Neuronal stem cell (in vitro differentiated cells): ENCODE results near the gene MYO5C.

ENCODE experiments used
- DNase-seq: peaks from one replicate; pipeline ENCODE4 v3.0.0-alpha.2; 2013; ENCODE audit warnings: low spot score
- H2AFZ ChIP-seq: one replicate; pipeline ENCODE4 v1.6.1; 2013; ENCODE audit warnings: mild to moderate bottlenecking, low read length, inconsistent platforms
- H2AK5ac ChIP-seq: 2 replicates; pipeline ENCODE4 v1.6.1; 2013; ENCODE audit warnings: low read depth, mild to moderate bottlenecking, inconsistent platforms, low read length, moderate library complexity, mixed read lengths
- H2BK120ac ChIP-seq: 2 replicates; pipeline ENCODE4 v1.6.1; 2013; ENCODE audit warnings: low read depth, mild to moderate bottlenecking, inconsistent platforms, low read length, moderate library complexity, mixed read lengths
- H2BK12ac ChIP-seq: one replicate; pipeline ENCODE4 v1.6.1; 2013; ENCODE audit warnings: low read length, inconsistent platforms
- H2BK15ac ChIP-seq: 2 replicates; pipeline ENCODE4 v1.6.1; 2013; ENCODE audit warnings: mild to moderate bottlenecking, low read length, inconsistent platforms, mixed read lengths
- H2BK5ac ChIP-seq: one replicate; pipeline ENCODE4 v1.6.1; 2013; ENCODE audit warnings: inconsistent platforms, mild to moderate bottlenecking, low read length, moderate library complexity
- H3K14ac ChIP-seq: one replicate; pipeline ENCODE4 v1.6.1; 2013; ENCODE audit warnings: low read length, inconsistent platforms
- H3K18ac ChIP-seq: 2 replicates; pipeline ENCODE4 v1.6.1; 2013; ENCODE audit warnings: low read length, inconsistent platforms
- H3K23ac ChIP-seq: 2 replicates; pipeline ENCODE4 v1.6.1; 2013; ENCODE audit warnings: low read depth, mild to moderate bottlenecking, mixed read lengths, low read length, inconsistent platforms; ENCODE audit not compliant: poor library complexity
- H3K27ac ChIP-seq: replicated peaks from 3 replicates; pipeline ENCODE4 v1.5.1; 2013; ENCODE audit warnings: low read length, inconsistent platforms
- H3K27me3 ChIP-seq, 3 experiments: 2 replicates each; pipeline ENCODE4 v1.6.1; 2013; ENCODE audit warnings: low read length in 3 of 3, mild to moderate bottlenecking in 2 of 3, inconsistent platforms in 1 of 3, low read depth in 1 of 3, mixed read lengths in 1 of 3, moderate library complexity in 1 of 3; ENCODE audit not compliant: control insufficient read depth in 3 of 3, insufficient read depth in 3 of 3
- H3K36me3 ChIP-seq, 2 donors: replicated peaks in 1 of 2; 2 replicates each; pipeline ENCODE4 v1.6.1; 2013; ENCODE audit warnings: low read length in 2 of 2; ENCODE audit not compliant: control insufficient read depth in 2 of 2, insufficient read depth in 2 of 2
- H3K4ac ChIP-seq: 2 replicates; pipeline ENCODE4 v1.6.1; 2013; ENCODE audit warnings: inconsistent platforms, mild to moderate bottlenecking, low read length, moderate library complexity
- H3K4me1 ChIP-seq, 2 donors: 1 replicate in 1 of 2; 2 replicates in 1 of 2; pipeline ENCODE4 v1.6.1; 2013; ENCODE audit warnings: low read length in 2 of 2, low read depth in 1 of 2; ENCODE audit not compliant: control insufficient read depth in 2 of 2, insufficient read depth in 1 of 2
- H3K4me2 ChIP-seq: one replicate; pipeline ENCODE4 v1.6.1; 2013; ENCODE audit warnings: mild to moderate bottlenecking, low read length, inconsistent platforms; ENCODE audit not compliant: insufficient read depth, poor library complexity, severe bottlenecking
- H3K4me3 ChIP-seq, 2 donors: 2 replicates each; pipeline ENCODE4 v1.5.1; 2013; ENCODE audit warnings: low read length in 2 of 2, mild to moderate bottlenecking in 2 of 2, inconsistent platforms in 1 of 2, moderate library complexity in 1 of 2
- H3K79me1 ChIP-seq: one replicate; pipeline ENCODE4 v1.6.1; 2013; ENCODE audit warnings: low read depth, mild to moderate bottlenecking, inconsistent platforms, low read length, moderate library complexity
- H3K9ac ChIP-seq: one replicate; pipeline ENCODE4 v1.6.1; 2013; ENCODE audit warnings: mild to moderate bottlenecking, low read depth, low read length, inconsistent platforms; ENCODE audit not compliant: poor library complexity
- H3K9me3 ChIP-seq, 2 donors: replicated peaks in 1 of 2; 2 replicates each; pipeline versions ENCODE3 to v1.6.1; 2013; ENCODE audit warnings: low read length in 2 of 2, mild to moderate bottlenecking in 2 of 2, inconsistent platforms in 1 of 2, low read depth in 1 of 2, mixed read lengths in 1 of 2, moderate library complexity in 1 of 2; ENCODE audit not compliant: control insufficient read depth in 2 of 2, insufficient read depth in 1 of 2
- H4K8ac ChIP-seq: one replicate; pipeline ENCODE4 v1.6.1; 2013; ENCODE audit warnings: low read depth, mild to moderate bottlenecking, inconsistent platforms, low read length, moderate library complexity
- H4K91ac ChIP-seq: one replicate; pipeline ENCODE4 v1.6.1; 2013; ENCODE audit warnings: low read length, low read depth, mild to moderate bottlenecking, inconsistent platforms; ENCODE audit not compliant: poor library complexity
- WGBS, 2 donors: extraction: QIAGEN DNeasy Blood & Tissue Kit; methylation state at CpG; one replicate each; pipeline ENCODE4 v1.1.7; 2013; ENCODE audit warnings: missing lambda C conversion rate in 2 of 2, mixed read lengths in 1 of 2; ENCODE audit not compliant: insufficient read length in 2 of 2, insufficient replicate concordance in 1 of 2; ENCODE audit errors: extremely low coverage in 2 of 2; 5-methylcytosine and 5-hydroxymethylcytosine counted together

MYO5C gene

DNA sequence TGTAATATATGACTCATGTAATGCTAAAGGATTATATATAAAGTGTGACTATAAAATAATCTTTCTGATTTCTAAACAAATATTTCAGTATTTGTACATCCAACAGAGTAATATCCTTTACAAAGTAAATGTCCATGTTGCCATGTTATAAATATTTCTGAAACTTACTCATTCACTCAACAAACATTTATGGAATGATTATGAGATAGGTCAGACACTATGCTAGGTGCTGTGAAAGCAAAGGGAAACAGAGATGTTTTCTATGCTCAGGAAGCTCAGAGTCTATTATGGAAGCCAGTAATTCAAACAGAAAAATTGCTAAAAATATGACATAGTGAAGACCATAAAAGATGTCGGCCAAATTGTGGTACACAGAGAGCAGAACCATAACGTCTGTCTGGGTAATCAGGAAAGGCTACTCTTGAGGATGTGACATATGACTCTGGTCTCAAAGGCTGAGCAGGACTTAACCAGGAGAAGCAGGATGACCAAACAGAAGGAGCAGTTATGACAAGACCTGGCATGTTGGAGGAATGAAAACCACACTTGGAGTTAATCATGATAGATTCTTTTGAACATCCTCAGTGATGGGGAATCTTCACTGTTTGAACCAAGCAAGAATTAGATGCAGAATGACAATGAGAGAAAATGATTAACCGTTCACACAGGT is 39.0 kb upstream of the MYO5C start:
- Histone ChIP-seq H4K8ac (no peak overlapping the region), H3K4me2 (no peak overlapping the region), H3K79me1 (no peaks in the 10 kb centered on the region), H2BK5ac (no peak overlapping the region), H3K27me3 (no peaks in the 10 kb centered on the region), H3K36me3 (peaks cover 0 to 25% of the 10 kb centered on the region in 2 donors), H2BK12ac (no peak overlapping the region), H3K9me3 (no peaks in the 10 kb centered on the region), H3K4ac (no peak overlapping the region), H3K23ac (no peak overlapping the region), H3K18ac (no peak overlapping the region), H2AFZ (no peak overlapping the region), H3K14ac (no peak overlapping the region), H3K4me3 (no peak overlapping the region), H2BK15ac (no peak overlapping the region), H4K91ac (no peak overlapping the region), H2BK120ac (no peak overlapping the region), H2AK5ac (no peak overlapping the region), H3K9ac (no peak overlapping the region), H3K4me1 (peaks cover 0 to 17% of the 10 kb centered on the region in 2 donors), H3K27ac (no peak overlapping the region)
- no CpG with 5 or more reads among the region's 3 CpGs for WGBS, 2 donors
- no peak for DNase-seq

DNA sequence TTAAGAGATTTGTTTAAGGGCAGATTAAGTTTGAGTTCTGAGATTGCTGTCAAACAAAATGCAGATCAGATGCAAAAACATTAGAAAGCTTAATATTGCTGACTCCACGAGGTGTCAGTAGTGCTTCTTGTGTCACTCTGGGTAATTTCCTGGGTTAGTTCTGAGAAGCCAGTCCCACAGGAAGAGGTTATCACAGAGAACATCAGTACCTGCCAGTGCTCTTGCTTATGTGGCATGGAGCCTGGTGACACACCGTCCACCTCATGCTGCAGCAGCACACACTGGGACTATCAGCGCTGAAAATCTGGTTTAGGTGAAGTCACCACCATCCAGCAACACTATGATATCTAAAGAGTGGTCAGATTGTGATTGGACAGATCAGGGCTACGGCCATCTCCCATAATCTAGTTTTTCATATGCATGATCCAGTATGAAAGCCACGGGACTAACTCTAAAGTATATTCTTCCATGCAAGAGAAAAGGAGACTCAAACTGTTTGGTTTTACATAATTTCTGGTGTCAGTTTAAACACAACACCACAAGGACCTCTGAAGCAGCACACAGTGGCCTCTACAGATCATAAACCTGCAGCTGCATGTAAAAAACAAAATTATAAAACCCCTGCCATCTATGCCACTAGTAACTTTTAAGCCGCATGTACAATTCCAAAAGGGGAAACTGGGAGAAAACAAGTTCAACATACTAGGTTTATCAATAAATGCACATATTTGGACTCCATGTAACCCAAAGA is 36.1 kb upstream of the MYO5C start:
- Histone ChIP-seq H3K9me3 (no peaks in the 10 kb centered on the region), H3K18ac (no peak overlapping the region), H4K8ac (no peak overlapping the region), H3K4me1 (no peaks in the 10 kb centered on the region), H3K27ac (no peak overlapping the region), H3K9ac (no peak overlapping the region), H3K4me3 (no peak overlapping the region), H2BK5ac (no peak overlapping the region), H3K36me3 (peaks cover 0 to 43% of the 10 kb centered on the region in 2 donors), H3K4ac (no peak overlapping the region), H2BK120ac (no peak overlapping the region), H3K4me2 (no peak overlapping the region), H2BK12ac (no peak overlapping the region), H4K91ac (no peak overlapping the region), H3K14ac (no peak overlapping the region), H2AFZ (no peak overlapping the region), H2AK5ac (no peak overlapping the region), H2BK15ac (no peak overlapping the region), H3K79me1 (no peaks in the 10 kb centered on the region), H3K23ac (no peak overlapping the region), H3K27me3 (no peaks in the 10 kb centered on the region)
- no peak for DNase-seq
- no CpG with 5 or more reads among the region's 6 CpGs for WGBS, 2 donors

DNA sequence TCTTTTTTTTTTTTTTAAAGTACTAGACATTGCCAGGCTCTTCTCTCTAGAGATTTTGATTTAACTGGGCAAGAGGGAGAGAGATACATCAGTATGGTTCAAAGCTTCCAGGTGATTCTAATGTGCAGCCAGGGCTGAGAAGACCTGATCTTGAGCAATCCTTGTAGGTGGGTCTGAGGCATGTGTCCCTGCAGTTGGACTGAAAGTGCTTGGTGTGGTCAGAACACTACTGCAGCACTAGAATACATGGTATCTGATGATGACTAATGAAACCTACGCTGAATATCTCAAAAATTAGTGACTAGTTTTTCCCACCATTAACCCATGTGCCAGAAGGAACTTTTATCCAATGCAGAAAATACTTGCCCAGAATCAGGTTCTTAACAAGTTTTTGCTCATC is 34.4 kb upstream of the MYO5C start:
- Histone ChIP-seq H3K27ac (no peak overlapping the region), H4K91ac (no peak overlapping the region), H3K4me1 (no peaks in the 10 kb centered on the region), H2AK5ac (no peak overlapping the region), H3K14ac (no peak overlapping the region), H3K4ac (no peak overlapping the region), H3K36me3 (peaks cover 0 to 41% of the 10 kb centered on the region in 2 donors), H3K9ac (no peak overlapping the region), H3K4me3 (no peak overlapping the region), H4K8ac (no peak overlapping the region), H3K4me2 (no peak overlapping the region), H2BK120ac (no peak overlapping the region), H2BK5ac (no peak overlapping the region), H3K27me3 (no peaks in the 10 kb centered on the region), H3K79me1 (no peaks in the 10 kb centered on the region), H2AFZ (no peak overlapping the region), H2BK15ac (no peak overlapping the region), H2BK12ac (no peak overlapping the region), H3K23ac (no peak overlapping the region), H3K18ac (no peak overlapping the region), H3K9me3 (no peaks in the 10 kb centered on the region)
- no CpG with 5 or more reads among the region's 1 CpG for WGBS, 2 donors
- DNase-seq = no peak

DNA sequence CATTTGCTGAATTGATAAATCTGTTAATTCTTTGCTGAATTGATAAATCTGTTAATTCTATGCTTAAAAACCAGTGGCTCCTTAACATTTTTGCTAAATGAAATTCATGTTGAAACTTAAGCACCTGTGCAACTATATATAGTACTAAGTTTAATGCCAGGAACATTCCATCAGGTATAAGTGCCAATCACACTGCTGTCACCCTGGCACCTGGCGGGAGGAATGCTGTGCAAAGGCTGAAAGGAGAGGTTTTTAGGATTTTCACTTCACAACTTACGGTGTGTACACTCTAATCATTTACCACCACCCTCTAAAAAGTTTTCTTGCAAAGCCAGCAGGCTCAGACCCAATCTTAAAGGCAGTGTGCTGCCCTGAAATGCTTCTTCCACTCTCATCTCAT is 33.5 kb upstream of the MYO5C start:
- no peaks in the 10 kb centered on the region for H3K9me3 ChIP-seq
- H3K14ac ChIP-seq = no peak overlapping the region
- no peak overlapping the region for H2BK5ac ChIP-seq
- H3K4me3 ChIP-seq = no peak overlapping the region
- no peaks in the 10 kb centered on the region for H3K79me1 ChIP-seq
- H3K4me1 ChIP-seq = no peaks in the 10 kb centered on the region
- no peak overlapping the region for H2BK15ac ChIP-seq
- H2BK12ac ChIP-seq = no peak overlapping the region
- no peak overlapping the region for H3K23ac ChIP-seq
- DNase-seq = no peak
- no peak overlapping the region for H2AFZ ChIP-seq
- no peak overlapping the region for H2AK5ac ChIP-seq
- H3K27ac ChIP-seq = no peak overlapping the region
- H3K4me2 ChIP-seq = no peak overlapping the region
- no peak overlapping the region for H3K18ac ChIP-seq
- H3K9ac ChIP-seq = no peak overlapping the region
- H4K8ac ChIP-seq = no peak overlapping the region
- no peak overlapping the region for H3K4ac ChIP-seq
- peaks cover 0 to 33% of the 10 kb centered on the region in 2 donors for H3K36me3 ChIP-seq
- no peak overlapping the region for H4K91ac ChIP-seq
- WGBS, 2 donors = no CpG with 5 or more reads among the region's 2 CpGs
- no peak overlapping the region for H2BK120ac ChIP-seq
- no peaks in the 10 kb centered on the region for H3K27me3 ChIP-seq
